DOHH2 (cell line): Measurements from ENCODE around the gene ZSCAN10.

Experiments used
- H3F3A ChIP-seq: fragments of 200-600 bp; sonication (generic), shearing (Covaris generic); 2 replicates; pipeline ENCODE4 v1.6.0; 2016; ENCODE audit warnings: antibody characterized with exemption, mild to moderate bottlenecking; ENCODE audit not compliant: control insufficient read depth, insufficient read depth
- H3K27ac ChIP-seq: fragments of 200-600 bp; sonication (generic); 2 replicates; pipeline ENCODE4 v1.5.1; 2014; ENCODE audit warnings: low read depth, mild to moderate bottlenecking, low read length, moderate library complexity
- H3K27me3 ChIP-seq: fragments of 200-600 bp; sonication (generic); 2 replicates; pipeline ENCODE4 v1.6.1; 2014; ENCODE audit warnings: mild to moderate bottlenecking, low read length, mixed read lengths; ENCODE audit not compliant: control insufficient read depth
- H3K36me3 ChIP-seq: fragments of 200-600 bp; sonication (generic); 2 replicates; pipeline ENCODE4 v1.6.1; 2014; ENCODE audit warnings: mild to moderate bottlenecking, low read length, moderate library complexity, mixed read lengths; ENCODE audit not compliant: control insufficient read depth
- H3K4me1 ChIP-seq: fragments of 200-600 bp; sonication (generic); 2 replicates; pipeline ENCODE4 v1.6.1; 2014; ENCODE audit warnings: mild to moderate bottlenecking, low read length, mixed read lengths; ENCODE audit not compliant: control insufficient read depth
- H3K4me2 ChIP-seq: fragments of 200-600 bp; sonication (generic); 2 replicates; pipeline ENCODE4 v1.6.0; 2014; ENCODE audit warnings: mild to moderate bottlenecking, low read length, moderate library complexity
- H3K4me3 ChIP-seq: fragments of 200-600 bp; sonication (generic); 2 replicates; pipeline ENCODE4 v1.5.1; 2014; ENCODE audit warnings: mild to moderate bottlenecking, low read length, mixed read lengths
- H3K79me2 ChIP-seq: fragments of 200-600 bp; sonication (generic); 2 replicates; pipeline ENCODE4 v1.6.1; 2014; ENCODE audit warnings: mild to moderate bottlenecking, low read length, mixed read lengths; ENCODE audit not compliant: control insufficient read depth
- H3K9me2 ChIP-seq: fragments of 200-600 bp; sonication (generic); replicated peaks from 2 replicates; pipeline ENCODE4 v1.6.1; 2014; ENCODE audit warnings: mild to moderate bottlenecking, low read length, mixed read lengths; ENCODE audit not compliant: control insufficient read depth
- H3K9me3 ChIP-seq: fragments of 200-600 bp; sonication (generic); 2 replicates; pipeline ENCODE4 v1.6.1; 2014; ENCODE audit warnings: antibody characterized with exemption, low read length, mixed read lengths; ENCODE audit not compliant: control insufficient read depth, insufficient read depth
- H4K20me1 ChIP-seq: fragments of 200-600 bp; sonication (generic); 2 replicates; pipeline ENCODE4 v1.6.0; 2014; ENCODE audit warnings: low read depth, mild to moderate bottlenecking, antibody characterized with exemption, low read length, moderate library complexity; ENCODE audit not compliant: control insufficient read depth, insufficient read depth
- EZH2phosphoT487 ChIP-seq: fragments of 200-600 bp; sonication (generic); IDR thresholded peaks from 2 replicates; pipeline ENCODE4 v1.6.1; 2017; ENCODE audit warnings: borderline replicate concordance, mild to moderate bottlenecking, antibody characterized with exemption, low read length, moderate library complexity, mixed read lengths
- TF ChIP-seq, protein P1 (sequence below): fragments of 200-600 bp; sonication (generic); IDR thresholded peaks from one replicate; pipeline ENCODE4 v1.5.1; 2014; ENCODE audit warnings: antibody characterized with exemption, mild to moderate bottlenecking, low read depth, low read length; ENCODE audit not compliant: poor library complexity, severe bottlenecking

Gene ZSCAN10

GRCh38 chr16:3123986-3124886 lies 25.1 kb upstream of the ZSCAN10 start:
- Histone ChIP-seq H3K9me3 (no peaks in the 10 kb centered on the region), H3K4me2 (peak overlapping the region; percentile 99), H3K27ac (peak overlapping the region; percentile 31), H3K27me3 (peaks cover 5% of the 10 kb centered on the region; the same call in 1 of the 2 replicates), H3K4me1 (peaks cover 22% of the 10 kb centered on the region), H4K20me1 (no peaks in the 10 kb centered on the region), H3K36me3 (peaks cover 20% of the 10 kb centered on the region), H3K9me2 (no peaks in the 10 kb centered on the region), H3K79me2 (no peaks in the 10 kb centered on the region), H3K4me3 (peak overlapping the region; percentile 95), H3F3A (0 out of 2 replicates have a peak, but pooled peaks cover 7% of the 10 kb centered on the region)
- TF ChIP-seq, protein P1, sequence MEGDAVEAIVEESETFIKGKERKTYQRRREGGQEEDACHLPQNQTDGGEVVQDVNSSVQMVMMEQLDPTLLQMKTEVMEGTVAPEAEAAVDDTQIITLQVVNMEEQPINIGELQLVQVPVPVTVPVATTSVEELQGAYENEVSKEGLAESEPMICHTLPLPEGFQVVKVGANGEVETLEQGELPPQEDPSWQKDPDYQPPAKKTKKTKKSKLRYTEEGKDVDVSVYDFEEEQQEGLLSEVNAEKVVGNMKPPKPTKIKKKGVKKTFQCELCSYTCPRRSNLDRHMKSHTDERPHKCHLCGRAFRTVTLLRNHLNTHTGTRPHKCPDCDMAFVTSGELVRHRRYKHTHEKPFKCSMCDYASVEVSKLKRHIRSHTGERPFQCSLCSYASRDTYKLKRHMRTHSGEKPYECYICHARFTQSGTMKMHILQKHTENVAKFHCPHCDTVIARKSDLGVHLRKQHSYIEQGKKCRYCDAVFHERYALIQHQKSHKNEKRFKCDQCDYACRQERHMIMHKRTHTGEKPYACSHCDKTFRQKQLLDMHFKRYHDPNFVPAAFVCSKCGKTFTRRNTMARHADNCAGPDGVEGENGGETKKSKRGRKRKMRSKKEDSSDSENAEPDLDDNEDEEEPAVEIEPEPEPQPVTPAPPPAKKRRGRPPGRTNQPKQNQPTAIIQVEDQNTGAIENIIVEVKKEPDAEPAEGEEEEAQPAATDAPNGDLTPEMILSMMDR = peak; percentile 37
- TF ChIP-seq EZH2phosphoT487 = no peak

DNA sequence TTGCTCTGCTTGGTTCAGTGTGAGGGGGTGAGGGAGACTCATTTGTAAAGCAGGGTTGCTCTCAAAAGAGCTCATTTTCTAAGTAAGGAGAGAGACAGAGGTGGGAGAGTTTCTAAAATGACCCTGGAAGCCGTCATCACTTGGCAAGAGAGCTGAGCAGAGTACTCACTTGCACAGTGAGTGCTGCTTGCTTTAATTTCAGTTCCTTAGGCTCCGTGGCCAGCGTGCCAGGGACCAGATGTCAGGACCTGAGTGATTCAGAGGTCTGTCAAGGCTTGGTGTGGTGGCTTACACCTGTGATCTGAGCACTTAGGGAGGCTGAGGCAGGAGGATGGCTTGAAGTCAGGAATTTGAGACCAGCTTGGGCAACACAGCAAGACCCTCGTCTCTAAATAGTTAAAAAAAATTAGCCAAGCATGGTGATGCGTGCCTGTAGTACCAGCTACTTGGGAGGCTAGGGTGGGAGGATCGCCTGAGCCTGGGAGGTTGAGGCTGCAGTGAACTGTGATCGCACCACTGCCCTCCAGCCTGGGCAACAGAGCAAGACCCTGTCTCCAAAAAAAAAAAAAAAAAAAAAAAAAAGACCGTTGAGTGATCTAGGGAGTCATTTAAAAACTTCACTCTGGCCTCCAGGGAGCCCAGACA lies 24.0 kb upstream of the ZSCAN10 start:
- peak overlapping the region; percentile 99 for H3K4me2 ChIP-seq
- peak overlapping the region; percentile 95; the same call in 1 of the 2 replicates for H3K4me3 ChIP-seq
- peaks cover 9% of the 10 kb centered on the region; the same call in 1 of the 2 replicates for H3K36me3 ChIP-seq
- no peak overlapping the region for H3K27ac ChIP-seq
- peaks cover 16% of the 10 kb centered on the region for H3K4me1 ChIP-seq
- H3F3A ChIP-seq = 0 out of 2 replicates have a peak, but pooled peaks cover 7% of the 10 kb centered on the region
- no peaks in the 10 kb centered on the region for H3K79me2 ChIP-seq
- no peak for TF ChIP-seq EZH2phosphoT487
- TF ChIP-seq, protein P1 = no peak
- H3K27me3 ChIP-seq = peaks cover 5% of the 10 kb centered on the region; the same call in 1 of the 2 replicates
- H3K9me3 ChIP-seq = no peaks in the 10 kb centered on the region
- no peaks in the 10 kb centered on the region for H3K9me2 ChIP-seq
- no peaks in the 10 kb centered on the region for H4K20me1 ChIP-seq

GRCh38 chr16:3121851-3122467 lies 22.9 kb upstream of the ZSCAN10 start:
- Histone ChIP-seq H3K4me1 (peaks cover 16% of the 10 kb centered on the region), H4K20me1 (no peaks in the 10 kb centered on the region), H3F3A (0 out of 2 replicates have a peak, but pooled peaks cover 4% of the 10 kb centered on the region), H3K4me2 (no peak overlapping the region), H3K9me3 (no peaks in the 10 kb centered on the region), H3K36me3 (no peaks in the 10 kb centered on the region), H3K9me2 (no peaks in the 10 kb centered on the region), H3K79me2 (no peaks in the 10 kb centered on the region), H3K27me3 (peaks cover 5% of the 10 kb centered on the region; the same call in 1 of the 2 replicates), H3K4me3 (no peak overlapping the region), H3K27ac (no peak overlapping the region)
- no peak for TF ChIP-seq EZH2phosphoT487
- TF ChIP-seq, protein P1 = no peak
